HG03457 (cell line): ENCODE measurements around the gene C7.
"Not testable (repeated sequence)": the region's sequence is repeated elsewhere in the genome, so short reads cannot be mapped to it uniquely, and the experiment has no call there.

Experiments used
- ATAC-seq: cut with Tn5 transposase; IDR thresholded peaks from one replicate; pipeline ENCODE4 v1.9.1; 2021; ENCODE audit warnings: moderate number of reproducible peaks; ENCODE audit not compliant: unreplicated experiment

The C7 gene

DNA sequence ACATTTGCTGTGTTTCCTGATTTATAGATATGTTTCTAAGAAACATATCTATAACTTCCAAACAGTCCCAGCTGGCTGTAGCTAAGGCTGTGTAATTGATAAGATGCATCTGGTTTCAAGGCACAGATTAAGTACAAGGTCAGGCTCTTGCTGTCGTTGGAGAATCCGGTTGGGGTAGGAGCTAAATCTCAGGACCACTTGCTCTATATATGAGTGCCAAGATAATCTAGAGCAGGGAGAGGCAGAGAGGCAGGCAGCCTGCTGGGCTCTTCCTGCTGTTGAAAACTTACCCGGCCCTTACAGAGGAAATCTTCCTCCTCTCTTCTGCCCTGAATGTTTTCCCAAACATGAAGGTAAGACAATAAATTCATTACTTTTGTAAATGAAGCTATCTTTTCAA lies at the start of gene C7:
TSS of gene C7 (plus strand) at position 234 of the 400 bp plus-strand sequence. CDS start at position 348, 114 bp downstream.
- no peak for ATAC-seq

DNA sequence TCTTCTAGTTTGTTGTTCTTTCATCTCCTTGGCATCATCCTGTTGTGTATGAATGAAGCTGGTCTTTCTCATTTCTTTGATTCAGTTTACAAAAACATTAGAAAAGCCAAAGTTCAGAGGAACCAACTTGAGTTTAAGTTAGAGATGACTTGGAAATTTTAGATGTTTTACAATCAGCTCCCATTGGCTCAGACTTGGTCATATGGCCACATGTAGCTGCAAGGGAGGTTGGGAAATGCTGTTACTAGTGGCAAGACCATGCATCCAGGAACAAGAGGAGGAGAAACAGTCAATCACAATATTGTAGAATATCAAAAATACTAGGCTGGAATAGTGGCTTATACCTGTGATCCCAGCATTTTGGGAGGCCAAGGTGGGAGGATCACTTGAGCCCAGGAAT lies 48.6 kb upstream of the C7 start:
- ATAC-seq, result no peak

- ATAC-seq, result not testable (repeated sequence)
Observed at GRCh38 chr5:40865004-40865403, 44.3 kb upstream of the C7 start.

GRCh38 chr5:40866844-40867243 lies 42.5 kb upstream of the C7 start:
- no peak for ATAC-seq

GRCh38 chr5:40869384-40869783 lies 39.9 kb upstream of the C7 start:
- ATAC-seq, result no peak

GRCh38 chr5:40871177-40871576 lies 38.1 kb upstream of the C7 start:
- ATAC-seq, result no peak

DNA sequence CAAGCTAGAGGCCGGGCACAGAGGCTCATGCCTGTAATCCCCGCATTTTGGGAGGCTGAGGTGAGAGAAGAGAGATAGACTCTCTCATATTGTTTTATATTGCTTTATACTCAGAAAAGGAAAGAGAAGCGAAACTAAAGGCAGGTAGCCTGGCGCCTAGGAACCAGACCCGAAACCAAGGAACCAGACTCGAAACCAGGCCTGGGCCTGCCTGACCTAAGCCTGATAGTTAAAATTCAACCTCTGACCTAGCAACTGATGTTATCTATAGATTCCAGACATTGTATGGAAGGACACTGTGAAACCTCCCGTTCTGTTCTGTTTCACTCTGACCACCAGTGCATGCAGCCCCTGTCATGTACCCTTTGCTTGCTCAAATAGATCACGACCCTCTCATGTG lies 37.0 kb upstream of the C7 start:
- not testable (repeated sequence) for ATAC-seq

- ATAC-seq, result no peak
Observed at GRCh38 chr5:40873286-40873880, 35.9 kb upstream of the C7 start.

DNA sequence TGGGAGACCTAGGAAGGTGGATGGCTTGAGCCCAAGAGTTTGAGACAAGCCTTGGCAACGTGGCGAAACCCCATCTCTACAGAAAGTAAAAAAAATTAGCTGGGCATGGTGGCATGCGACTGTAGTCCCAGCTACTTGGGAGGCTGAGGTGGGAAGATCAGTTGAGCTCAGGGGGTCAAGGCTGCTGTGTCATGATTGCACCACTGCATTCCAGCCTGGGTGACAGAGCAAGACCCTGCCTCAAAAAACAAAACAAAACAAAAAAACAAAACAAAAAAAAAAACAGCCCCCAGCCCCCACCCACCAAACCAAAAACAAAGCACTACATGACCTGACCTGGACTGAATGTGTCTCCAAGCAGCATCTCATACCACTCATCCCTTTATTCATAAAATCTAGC lies 33.3 kb upstream of the C7 start:
- ATAC-seq, result no peak

GRCh38 chr5:40877371-40877988 lies 31.8 kb upstream of the C7 start:
- no peak for ATAC-seq

GRCh38 chr5:40879163-40879942 lies 29.9 kb upstream of the C7 start:
- no peak for ATAC-seq

- no peak for ATAC-seq
Observed at GRCh38 chr5:40882291-40882690, 27.0 kb upstream of the C7 start.

DNA sequence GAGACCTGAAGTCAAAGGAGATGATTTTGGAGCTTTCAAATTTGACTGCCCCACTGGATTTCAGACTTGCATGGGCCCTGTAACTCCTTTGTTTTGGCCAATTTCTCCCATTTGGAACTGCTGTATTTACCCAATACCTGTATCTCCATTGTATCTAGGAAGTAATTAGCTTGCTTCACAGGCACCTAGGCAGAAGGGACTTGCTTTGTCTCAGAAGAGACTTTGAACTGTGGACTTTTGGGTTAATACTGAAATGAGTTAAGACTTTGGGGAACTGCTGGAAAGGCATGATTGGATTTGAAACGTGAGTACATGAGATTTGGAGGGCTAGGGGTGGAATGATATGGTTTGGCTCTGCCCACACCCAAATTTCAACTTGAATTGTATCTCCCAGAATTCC lies 26.2 kb upstream of the C7 start:
- ATAC-seq, result not testable (repeated sequence)

- not testable (repeated sequence) for ATAC-seq
Observed at GRCh38 chr5:40895440-40896425, 13.6 kb upstream of the C7 start.

GRCh38 chr5:40904205-40904993 lies 4.9 kb upstream of the C7 start:
- peak; percentile 72 for ATAC-seq

DNA sequence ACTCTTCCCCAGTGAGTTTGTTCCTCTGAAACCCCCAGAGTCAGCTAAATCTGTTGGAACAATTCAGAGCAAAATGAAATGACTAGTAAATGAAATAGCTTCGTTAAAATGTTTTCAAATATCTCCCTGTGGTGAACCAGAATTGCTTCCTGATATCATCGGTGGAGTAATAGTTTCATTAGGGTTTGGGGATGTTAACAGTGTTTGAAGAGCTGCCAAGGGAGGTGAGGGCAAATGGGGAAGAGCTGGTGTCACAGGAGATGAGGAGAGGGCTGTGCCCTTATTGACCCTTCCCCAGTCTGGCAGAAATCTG lies 4.3 kb upstream of the C7 start:
- no peak for ATAC-seq

- no peak for ATAC-seq
Observed at GRCh38 chr5:40906351-40906751, 2.9 kb upstream of the C7 start.

DNA sequence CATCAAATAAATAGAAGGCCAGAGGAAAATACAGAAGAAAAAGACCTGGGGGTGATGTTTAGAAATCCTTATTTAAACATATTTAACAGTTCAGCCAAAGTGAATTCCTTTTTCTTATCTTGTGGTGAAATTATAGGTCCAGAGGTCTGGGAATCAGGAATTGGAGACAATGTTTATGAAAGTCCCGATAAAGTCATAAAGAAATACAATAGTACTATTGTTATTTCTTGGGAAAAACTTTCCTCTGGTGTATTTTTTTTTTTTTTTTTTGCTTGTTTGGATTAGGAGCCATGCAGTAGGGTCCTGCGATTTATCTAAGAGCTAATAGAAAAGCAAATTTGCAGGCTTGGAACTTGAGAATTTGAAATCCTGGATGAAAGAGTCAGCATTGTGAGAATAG lies 426 bp downstream of the C7 start:
- no peak for ATAC-seq

- ATAC-seq, result no peak
Observed at GRCh38 chr5:40911266-40911665, 2.0 kb downstream of the C7 start.

GRCh38 chr5:40914835-40915234 lies 5.5 kb downstream of the C7 start:
- ATAC-seq, result no peak
